ENCODE measurements around the gene ITPK1.

Gene ITPK1

DNA sequence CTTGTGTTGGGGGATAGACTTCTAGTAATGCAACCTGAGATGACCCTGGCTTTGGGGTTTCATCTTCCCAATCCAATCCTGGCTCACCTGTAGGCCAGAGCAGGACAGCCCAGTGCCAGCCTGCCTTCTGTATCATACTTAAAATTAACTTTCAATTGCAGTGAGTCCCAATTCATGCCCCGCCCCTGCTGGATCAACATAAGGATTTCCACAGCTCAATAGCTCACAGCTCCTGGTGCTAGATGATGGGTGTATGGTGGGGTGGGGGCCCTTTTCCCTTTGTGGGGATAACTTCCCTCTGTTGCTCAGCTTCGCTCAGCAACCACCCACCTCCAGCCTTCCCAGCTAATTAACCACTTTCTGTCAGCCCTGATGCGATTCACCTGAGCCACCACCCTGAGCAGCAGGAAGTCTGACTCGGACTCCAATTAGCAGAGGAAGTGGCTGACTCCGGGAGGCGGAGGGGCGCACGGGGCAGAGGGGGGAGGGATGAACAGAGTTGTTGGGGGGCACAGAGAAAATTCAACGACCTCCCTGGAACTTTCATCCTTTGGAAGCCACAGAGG, 217.1 kb downstream of the ITPK1 start:
- FAIRE-seq (no peak), DNase-seq (ENCODE audit: insufficient read length) (no peak)
- TF ChIP-seq POLR2AphosphoS5 (IDR thresholded peaks at IDR 0.05; ENCODE audit: low read depth, low read length) (no peak), TAF1 (IDR thresholded peaks at IDR 0.05; ENCODE audit: borderline replicate concordance, low read depth, low read length) (no peak), POLR2A (IDR thresholded peaks at IDR 0.05; ENCODE audit: low read depth, low read length) (no peak)

DNA sequence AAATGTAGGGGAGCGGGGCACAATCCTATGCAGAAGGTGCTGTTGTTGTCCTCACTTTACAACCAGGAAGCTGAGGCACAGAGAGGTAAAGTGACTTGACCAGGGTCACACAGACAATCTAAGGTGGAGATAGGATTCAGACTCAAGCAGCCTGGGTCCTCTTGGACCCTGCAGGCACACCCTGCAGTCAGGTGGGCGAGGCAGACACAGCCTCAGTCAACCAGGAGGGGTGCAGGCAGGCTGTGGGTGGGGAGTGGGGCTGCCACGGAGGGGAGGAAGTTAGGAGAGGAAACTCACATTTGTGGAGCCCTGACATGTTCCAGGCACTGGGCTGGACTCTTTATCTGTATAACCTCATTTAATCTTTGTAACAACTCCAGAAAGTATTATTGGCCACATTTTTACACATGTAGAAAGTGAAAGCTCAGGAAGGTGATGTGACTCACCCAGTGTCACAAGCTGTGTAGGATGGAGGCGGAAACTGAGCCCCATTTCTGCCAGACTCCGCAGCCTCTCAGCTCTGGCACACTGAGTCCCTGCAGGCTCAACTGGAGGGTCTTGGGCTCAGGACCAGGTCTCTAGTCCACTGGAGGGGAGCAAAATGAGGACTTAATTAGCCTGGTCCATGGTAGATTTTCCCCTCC, 217.7 kb downstream of the ITPK1 start:
- no peak for TF ChIP-seq POLR2AphosphoS5 (IDR thresholded peaks at IDR 0.05; ENCODE audit: low read depth, low read length)
- TF ChIP-seq POLR2A (IDR thresholded peaks at IDR 0.05; ENCODE audit: low read depth, low read length): no peak
- TF ChIP-seq TAF1 (IDR thresholded peaks at IDR 0.05; ENCODE audit: borderline replicate concordance, low read depth, low read length): no peak
- FAIRE-seq (no peak), DNase-seq (ENCODE audit: insufficient read length) (no peak)

- FAIRE-seq (no peak), DNase-seq (ENCODE audit: insufficient read length) (no peak)
- TF ChIP-seq TAF1 (IDR thresholded peaks at IDR 0.05; ENCODE audit: borderline replicate concordance, low read depth, low read length): no peak
- TF ChIP-seq POLR2AphosphoS5 (IDR thresholded peaks at IDR 0.05; ENCODE audit: low read depth, low read length): no peak
- no peak for TF ChIP-seq POLR2A (IDR thresholded peaks at IDR 0.05; ENCODE audit: low read depth, low read length)
Observed at GRCh38 chr14:92895352-92895878, 220.3 kb downstream of the ITPK1 start.

DNA sequence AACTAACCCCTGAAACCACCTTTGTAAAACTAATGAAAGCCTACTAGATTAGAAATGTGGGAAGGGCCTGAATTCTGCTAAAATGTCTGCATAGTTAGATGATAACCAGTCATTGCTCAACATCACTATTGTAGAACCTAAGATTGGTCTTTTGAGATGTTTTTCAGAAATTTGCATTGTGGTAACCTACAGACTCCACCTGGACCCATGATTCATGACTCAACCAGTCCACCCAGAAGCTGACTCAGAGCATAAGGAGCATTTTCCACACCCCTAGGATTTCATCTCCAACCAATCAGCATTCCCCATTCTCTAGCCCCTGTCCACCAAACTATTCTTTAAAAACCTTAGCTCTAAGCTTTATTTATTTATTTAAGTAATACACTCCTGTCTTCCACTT, 223.1 kb downstream of the ITPK1 start:
- DNase-seq (ENCODE audit: insufficient read length) (no peak), FAIRE-seq (no peak)
- no peak for TF ChIP-seq POLR2AphosphoS5 (IDR thresholded peaks at IDR 0.05; ENCODE audit: low read depth, low read length)

DNA sequence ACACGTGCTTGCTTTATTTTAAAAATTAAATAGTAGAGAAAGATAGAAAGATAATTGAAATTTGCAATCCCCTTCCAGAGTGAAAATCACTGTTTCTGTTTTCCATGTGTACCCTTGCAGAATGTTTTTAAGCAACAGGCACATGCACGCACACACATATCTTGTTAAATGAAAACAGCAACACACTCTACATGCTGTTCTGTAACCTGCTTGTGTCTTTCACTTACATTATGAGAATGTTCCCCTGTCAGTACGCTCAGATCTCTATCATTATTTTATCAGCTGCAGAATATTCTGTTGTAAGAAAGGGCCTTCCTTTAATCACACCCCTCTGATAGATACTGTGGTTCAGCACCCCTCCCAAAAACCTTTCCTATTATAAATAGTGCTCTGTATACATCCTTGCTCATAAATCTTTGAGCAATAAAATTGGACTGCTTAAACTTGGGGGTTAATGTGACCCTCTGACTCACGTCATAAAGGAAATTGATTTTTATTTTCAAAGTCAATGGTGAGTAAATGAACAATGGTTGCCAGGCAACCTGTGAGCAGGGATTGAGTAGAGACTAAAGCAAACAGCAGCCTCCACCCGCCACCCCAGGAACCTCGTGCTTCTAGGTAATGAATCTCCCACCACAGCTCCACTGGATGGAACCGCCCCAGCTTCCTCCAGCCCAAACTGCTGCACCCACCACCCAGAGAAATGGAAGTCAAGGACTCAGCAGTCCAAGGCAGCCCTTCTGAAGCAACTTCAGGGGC, 224.7 kb downstream of the ITPK1 start:
- FAIRE-seq (no peak), DNase-seq (ENCODE audit: insufficient read length) (no peak)
- no peak for TF ChIP-seq TAF1 (IDR thresholded peaks at IDR 0.05; ENCODE audit: borderline replicate concordance, low read depth, low read length)
- TF ChIP-seq POLR2A (IDR thresholded peaks at IDR 0.05; ENCODE audit: low read depth, low read length): no peak
- no peak for TF ChIP-seq POLR2AphosphoS5 (IDR thresholded peaks at IDR 0.05; ENCODE audit: low read depth, low read length)

GRCh38 chr14:92888896-92889295, 226.8 kb downstream of the ITPK1 start:
- FAIRE-seq (no peak), DNase-seq (ENCODE audit: insufficient read length) (no peak)
- no peak for TF ChIP-seq TAF1 (IDR thresholded peaks at IDR 0.05; ENCODE audit: borderline replicate concordance, low read depth, low read length)
- TF ChIP-seq POLR2AphosphoS5 (IDR thresholded peaks at IDR 0.05; ENCODE audit: low read depth, low read length): no peak
- TF ChIP-seq POLR2A (IDR thresholded peaks at IDR 0.05; ENCODE audit: low read depth, low read length): no peak

DNA sequence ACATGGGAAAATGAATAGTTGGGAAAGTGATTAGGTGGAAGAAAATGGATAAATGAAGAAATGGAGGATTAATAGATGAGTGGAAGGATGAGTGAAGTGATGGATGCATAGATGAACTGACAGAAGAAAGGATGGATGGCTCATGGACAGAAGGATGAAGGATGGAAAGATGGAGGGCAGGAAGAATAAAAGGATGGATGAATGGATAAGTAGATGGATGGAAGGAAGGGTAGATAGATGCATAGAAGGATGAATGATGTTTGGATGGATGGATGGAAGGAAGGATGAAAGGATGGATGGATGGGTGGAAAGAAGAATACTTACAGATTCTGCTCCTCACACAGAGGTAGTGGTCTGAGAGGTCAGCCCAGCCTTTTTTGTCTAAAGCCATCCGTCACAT, 228.6 kb downstream of the ITPK1 start:
- FAIRE-seq (no peak), DNase-seq (ENCODE audit: insufficient read length) (no peak)
- TF ChIP-seq POLR2A (IDR thresholded peaks at IDR 0.05; ENCODE audit: low read depth, low read length): no peak
- TF ChIP-seq POLR2AphosphoS5 (IDR thresholded peaks at IDR 0.05; ENCODE audit: low read depth, low read length): no peak
- TF ChIP-seq TAF1 (IDR thresholded peaks at IDR 0.05; ENCODE audit: borderline replicate concordance, low read depth, low read length): no peak

All from GM12892 (cell line).